Vagina (tissue), 2 donors: ENCODE data around the gene HBG2. TPM values are rescaled to one million over a fixed set of nuclear protein-coding genes. Genes with fewer than 3 reads are reported as not detected.

Experiments
- DNase-seq, 2 donors: peaks; one replicate each; pipeline ENCODE4 v3.0.0-alpha.2; 2017; ENCODE audit errors: extremely low spot score in 2 of 2
- H3K27ac ChIP-seq: fragments of 200-600 bp; sonication (generic); one replicate; pipeline ENCODE4 v1.5.1; 2019
- H3K27me3 ChIP-seq: fragments of 200-600 bp; sonication (generic); one replicate; pipeline ENCODE4 v1.5.1; 2019
- H3K36me3 ChIP-seq, 2 donors: fragments of 200-600 bp; sonication (generic); one replicate each; pipeline ENCODE4 v1.5.1; 2017 to 2019
- H3K4me1 ChIP-seq: fragments of 200-600 bp; sonication (generic); one replicate; pipeline ENCODE4 v1.5.1; 2019
- H3K4me3 ChIP-seq, 2 donors: fragments of 200-600 bp; sonication (generic); 1 replicate in 1 of 2; 2 replicates in 1 of 2; pipeline ENCODE4 v1.5.1; 2016 to 2019
- H3K9me3 ChIP-seq: fragments of 200-600 bp; sonication (generic); one replicate; pipeline ENCODE4 v1.5.1; 2019
- POLR2A ChIP-seq, 2 donors: fragments of 450-650 bp; IDR thresholded peaks; one replicate each; pipeline ENCODE4 v1.6.1; 2017; ENCODE audit warnings: antibody characterized with exemption in 2 of 2, mild to moderate bottlenecking in 2 of 2, moderate library complexity in 2 of 2
- POLR2AphosphoS5 ChIP-seq, 2 donors: sonication (generic); formaldehyde crosslinking; IDR thresholded peaks; one replicate each; pipeline ENCODE4 v1.9.0; 2017; ENCODE audit warnings: antibody characterized with exemption in 2 of 2, mild to moderate bottlenecking in 2 of 2, low read depth in 1 of 2; ENCODE audit not compliant: insufficient read depth in 1 of 2
- intact Hi-C: fragments of 100-400 bp; cut with DNase I; formaldehyde crosslinking; loops from one replicate; pipeline ENCODE4 v1.15.1; 2023
- total RNA-seq: library from RNA; depleted of rRNA; stranded (reverse); fragments of >200 nt; gene quantifications from one replicate; pipeline ENCODE4 v1.2.3, GENCODE V29; 2016
- TF ChIP-seq, protein P1 (sequence below), 3 experiments: fragments of 450-650 bp in 2 of 3; fragments of 200-600 bp in 1 of 3; sonication (generic) in 1 of 3; IDR thresholded peaks; one replicate each; pipeline ENCODE4 v1.5.1; 2017 to 2019; ENCODE audit warnings: antibody characterized with exemption in 3 of 3, mild to moderate bottlenecking in 2 of 3, moderate library complexity in 2 of 3

HBG2 gene
- total RNA-seq, 1 donor from 2014 or later: not detected

DNA sequence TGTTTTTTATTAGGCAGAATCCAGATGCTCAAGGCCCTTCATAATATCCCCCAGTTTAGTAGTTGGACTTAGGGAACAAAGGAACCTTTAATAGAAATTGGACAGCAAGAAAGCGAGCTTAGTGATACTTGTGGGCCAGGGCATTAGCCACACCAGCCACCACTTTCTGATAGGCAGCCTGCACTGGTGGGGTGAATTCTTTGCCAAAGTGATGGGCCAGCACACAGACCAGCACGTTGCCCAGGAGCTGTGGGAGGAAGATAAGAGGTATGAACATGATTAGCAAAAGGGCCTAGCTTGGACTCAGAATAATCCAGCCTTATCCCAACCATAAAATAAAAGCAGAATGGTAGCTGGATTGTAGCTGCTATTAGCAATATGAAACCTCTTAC lies 29.1 kb downstream of the HBG2 start:
- TF ChIP-seq POLR2AphosphoS5 (IDR thresholded peaks at IDR 0.05; ENCODE audit: insufficient read depth in 1 of 2, low read depth in 1 of 2) (no peak), POLR2A (IDR thresholded peaks at IDR 0.05) (no peak)
- TF ChIP-seq, protein P1, sequence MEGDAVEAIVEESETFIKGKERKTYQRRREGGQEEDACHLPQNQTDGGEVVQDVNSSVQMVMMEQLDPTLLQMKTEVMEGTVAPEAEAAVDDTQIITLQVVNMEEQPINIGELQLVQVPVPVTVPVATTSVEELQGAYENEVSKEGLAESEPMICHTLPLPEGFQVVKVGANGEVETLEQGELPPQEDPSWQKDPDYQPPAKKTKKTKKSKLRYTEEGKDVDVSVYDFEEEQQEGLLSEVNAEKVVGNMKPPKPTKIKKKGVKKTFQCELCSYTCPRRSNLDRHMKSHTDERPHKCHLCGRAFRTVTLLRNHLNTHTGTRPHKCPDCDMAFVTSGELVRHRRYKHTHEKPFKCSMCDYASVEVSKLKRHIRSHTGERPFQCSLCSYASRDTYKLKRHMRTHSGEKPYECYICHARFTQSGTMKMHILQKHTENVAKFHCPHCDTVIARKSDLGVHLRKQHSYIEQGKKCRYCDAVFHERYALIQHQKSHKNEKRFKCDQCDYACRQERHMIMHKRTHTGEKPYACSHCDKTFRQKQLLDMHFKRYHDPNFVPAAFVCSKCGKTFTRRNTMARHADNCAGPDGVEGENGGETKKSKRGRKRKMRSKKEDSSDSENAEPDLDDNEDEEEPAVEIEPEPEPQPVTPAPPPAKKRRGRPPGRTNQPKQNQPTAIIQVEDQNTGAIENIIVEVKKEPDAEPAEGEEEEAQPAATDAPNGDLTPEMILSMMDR (IDR thresholded peaks at IDR 0.05): no peak
- H3K4me1 ChIP-seq: no peaks in the 10 kb centered on the region
- no peak overlapping the region for H3K4me3 ChIP-seq
- H3K9me3 ChIP-seq: no peaks in the 10 kb centered on the region
- no peaks in the 10 kb centered on the region for H3K27me3 ChIP-seq
- DNase-seq: no peak
- intact Hi-C loops: no loop called here
- H3K36me3 ChIP-seq: no peaks in the 10 kb centered on the region
- no peak overlapping the region for H3K27ac ChIP-seq

DNA sequence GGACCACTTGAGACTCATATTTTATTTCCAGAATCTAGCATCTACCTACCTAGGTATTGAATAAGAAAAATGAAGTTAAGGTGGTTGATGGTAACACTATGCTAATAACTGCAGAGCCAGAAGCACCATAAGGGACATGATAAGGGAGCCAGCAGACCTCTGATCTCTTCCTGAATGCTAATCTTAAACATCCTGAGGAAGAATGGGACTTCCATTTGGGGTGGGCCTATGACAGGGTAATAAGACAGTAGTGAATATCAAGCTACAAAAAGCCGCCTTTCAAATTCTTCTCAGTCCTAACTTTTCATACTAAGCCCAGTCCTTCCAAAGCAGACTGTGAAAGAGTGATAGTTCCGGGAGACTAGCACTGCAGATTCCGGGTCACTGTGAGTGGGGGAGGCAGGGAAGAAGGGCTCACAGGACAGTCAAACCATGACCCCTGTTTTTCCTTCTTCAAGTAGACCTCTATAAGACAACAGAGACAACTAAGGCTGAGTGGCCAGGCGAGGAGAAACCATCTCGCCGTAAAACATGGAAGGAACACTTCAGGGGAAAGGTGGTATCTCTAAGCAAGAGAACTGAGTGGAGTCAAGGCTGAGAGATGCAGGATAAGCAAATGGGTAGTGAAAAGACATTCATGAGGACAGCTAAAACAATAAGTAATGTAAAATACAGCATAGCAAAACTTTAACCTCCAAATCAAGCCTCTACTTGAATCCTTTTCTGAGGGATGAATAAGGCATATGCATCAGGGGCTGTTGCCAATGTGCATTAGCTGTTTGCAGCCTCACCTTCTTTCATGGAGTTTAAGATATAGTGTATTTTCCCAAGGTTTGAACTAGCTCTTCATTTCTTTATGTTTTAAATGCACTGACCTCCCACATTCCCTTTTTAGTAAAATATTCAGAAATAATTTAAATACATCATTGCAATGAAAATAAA lies 29.8 kb downstream of the HBG2 start:
- H3K4me3 ChIP-seq: no peak overlapping the region
- H3K4me1 ChIP-seq: no peaks in the 10 kb centered on the region
- TF ChIP-seq POLR2AphosphoS5 (IDR thresholded peaks at IDR 0.05; ENCODE audit: insufficient read depth in 1 of 2, low read depth in 1 of 2) (no peak), POLR2A (IDR thresholded peaks at IDR 0.05) (no peak)
- TF ChIP-seq, protein P1 (IDR thresholded peaks at IDR 0.05): no peak
- no peaks in the 10 kb centered on the region for H3K36me3 ChIP-seq
- no peak overlapping the region for H3K27ac ChIP-seq
- no peak for DNase-seq
- H3K27me3 ChIP-seq: no peaks in the 10 kb centered on the region
- H3K9me3 ChIP-seq: no peaks in the 10 kb centered on the region
- intact Hi-C loops: no loop called here

DNA sequence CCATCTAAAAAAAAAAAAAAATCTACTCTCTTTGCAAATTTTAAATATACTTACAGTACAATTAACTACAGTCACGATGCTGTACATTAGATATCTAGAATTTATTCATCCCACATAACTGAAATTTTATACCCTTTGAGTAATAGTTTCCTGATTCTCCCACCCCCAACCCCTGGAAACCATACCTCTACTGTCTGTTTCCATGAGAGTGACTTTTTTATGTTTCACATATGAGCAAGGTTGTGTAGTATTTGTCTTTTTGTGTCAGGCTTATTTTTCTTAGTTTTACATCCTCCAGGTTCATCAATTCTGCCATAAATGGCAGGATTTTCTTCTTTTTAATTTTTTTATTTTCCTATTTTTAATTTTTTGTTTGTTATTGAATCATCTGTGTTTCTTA lies 30.9 kb downstream of the HBG2 start:
- no peaks in the 10 kb centered on the region for H3K27me3 ChIP-seq
- TF ChIP-seq POLR2AphosphoS5 (IDR thresholded peaks at IDR 0.05; ENCODE audit: insufficient read depth in 1 of 2, low read depth in 1 of 2): no peak
- TF ChIP-seq POLR2A (IDR thresholded peaks at IDR 0.05): no peak
- TF ChIP-seq, protein P1 (IDR thresholded peaks at IDR 0.05): no peak
- DNase-seq: no peak
- no peak overlapping the region for H3K27ac ChIP-seq
- no peak overlapping the region for H3K4me3 ChIP-seq
- intact Hi-C loops: no loop called here
- H3K36me3 ChIP-seq: no peaks in the 10 kb centered on the region
- H3K4me1 ChIP-seq: no peaks in the 10 kb centered on the region
- H3K9me3 ChIP-seq: no peaks in the 10 kb centered on the region

DNA sequence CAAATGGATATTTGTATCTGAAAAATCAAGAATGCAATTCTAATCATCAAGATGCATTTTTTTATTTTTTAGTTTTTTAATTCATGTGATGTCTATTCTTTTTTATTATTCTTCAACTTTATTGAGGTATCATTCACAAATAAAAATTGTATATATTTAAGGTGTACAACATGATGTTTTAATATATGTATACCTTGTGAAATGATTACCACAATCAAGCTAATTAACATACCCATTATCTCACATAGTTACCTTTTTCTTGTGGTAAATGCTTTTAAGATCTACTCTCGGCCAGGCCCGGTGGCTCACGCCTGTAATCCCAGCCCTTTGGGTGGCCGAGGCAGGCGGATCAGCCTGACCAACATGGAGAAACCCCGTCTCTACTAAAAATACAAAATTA lies 31.4 kb downstream of the HBG2 start:
- no peaks in the 10 kb centered on the region for H3K4me1 ChIP-seq

More for the DNA sequence above, 31.4 kb downstream of the HBG2 start:
- H3K36me3 ChIP-seq: no peaks in the 10 kb centered on the region
- H3K27me3 ChIP-seq: no peaks in the 10 kb centered on the region
- TF ChIP-seq POLR2AphosphoS5 (IDR thresholded peaks at IDR 0.05; ENCODE audit: insufficient read depth in 1 of 2, low read depth in 1 of 2) (no peak), POLR2A (IDR thresholded peaks at IDR 0.05) (no peak)
- TF ChIP-seq, protein P1 (IDR thresholded peaks at IDR 0.05): no peak
- H3K9me3 ChIP-seq: no peaks in the 10 kb centered on the region
- no peak overlapping the region for H3K27ac ChIP-seq
- intact Hi-C loops: no loop called here
- H3K4me3 ChIP-seq: no peak overlapping the region
- DNase-seq: no peak
